GM19240 (cell line): ENCODE data around the gene UBE2O.

ENCODE experiments used
- DNase-seq: peaks from one replicate; pipeline ENCODE4 v3.0.0; 2011; ENCODE audit warnings: low spot score; ENCODE audit not compliant: insufficient read length

Gene UBE2O

DNA sequence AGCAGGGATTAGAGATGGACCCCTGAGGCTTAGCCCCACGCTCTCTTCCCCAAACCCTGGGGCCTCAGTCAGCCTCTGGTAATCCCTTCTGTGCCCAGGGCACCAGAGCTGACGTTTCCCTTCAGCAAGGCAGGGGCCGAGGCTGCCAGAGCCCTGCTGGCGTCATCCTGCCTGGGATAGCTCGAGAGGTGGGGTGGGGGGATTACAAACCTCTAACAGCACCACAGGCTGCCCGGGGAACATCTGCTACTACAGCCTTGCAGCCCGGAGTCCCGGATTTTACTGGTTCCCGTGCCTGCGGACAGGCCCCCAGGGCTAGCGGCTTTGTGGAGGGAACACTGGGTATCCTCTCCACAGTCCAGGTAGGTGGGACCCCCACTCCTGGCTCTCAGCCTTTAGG is 14.4 kb upstream of the UBE2O start, which contains the start of gene AANAT:
AANAT (plus strand) TSS at position 238 of the 400 bp plus-strand sequence. CDS start 1,144 bp downstream, outside the sequence.
- no peak for DNase-seq

DNA sequence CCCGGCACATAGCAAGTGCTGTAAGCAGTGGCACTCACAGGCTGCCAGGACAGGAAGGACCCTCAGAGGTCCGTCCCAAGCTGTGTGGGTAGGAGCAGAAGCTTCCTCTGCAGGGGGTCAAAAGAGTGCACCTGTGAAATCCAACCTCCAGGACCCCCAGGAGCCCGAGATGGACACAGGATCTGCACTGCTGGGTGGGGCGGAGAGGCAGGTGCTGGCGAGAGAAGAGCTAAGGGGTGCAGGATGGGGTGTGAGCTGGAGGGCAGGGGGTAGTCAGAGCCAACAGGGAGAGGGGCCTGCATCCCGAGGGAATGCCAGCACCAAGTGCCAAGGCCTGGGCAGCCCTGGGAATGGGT is 13.8 kb upstream of the UBE2O start:
- no peak for DNase-seq

DNA sequence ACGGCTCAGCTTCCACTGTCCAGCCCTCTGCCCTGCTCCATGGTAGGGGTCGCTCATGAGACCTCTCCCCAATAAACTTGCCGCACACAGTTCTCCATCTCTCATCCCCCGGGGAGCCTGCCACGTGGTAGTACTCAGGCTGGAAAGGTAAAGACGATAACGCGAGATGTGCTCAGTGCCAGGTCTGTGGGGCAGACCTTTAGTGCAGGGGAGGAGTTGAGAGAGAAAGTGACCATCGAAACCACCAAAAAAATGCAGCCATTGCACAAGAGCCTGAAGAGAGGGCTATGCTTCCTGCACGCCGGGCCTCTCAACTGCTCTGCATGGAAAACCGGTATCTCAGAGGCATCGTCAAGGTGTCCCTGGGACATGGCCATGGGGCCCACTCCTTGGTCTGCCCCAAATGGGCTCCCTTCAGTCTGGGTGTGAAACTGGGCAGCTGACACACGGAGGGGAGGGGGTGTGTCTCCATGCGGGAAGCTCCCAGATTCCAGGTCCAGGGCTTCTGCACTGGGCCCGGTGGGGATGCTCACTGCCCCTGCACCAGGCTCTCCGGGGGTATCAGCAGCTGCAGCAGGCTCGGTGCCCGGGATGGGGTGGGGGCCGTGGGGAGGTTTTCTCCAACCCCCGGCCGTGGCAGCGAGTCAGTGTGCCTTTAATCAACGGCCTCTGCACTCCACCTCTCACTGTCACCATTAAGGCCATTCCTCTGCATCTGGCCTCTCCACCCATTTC is 9.8 kb upstream of the UBE2O start:
- no peak for DNase-seq

DNA sequence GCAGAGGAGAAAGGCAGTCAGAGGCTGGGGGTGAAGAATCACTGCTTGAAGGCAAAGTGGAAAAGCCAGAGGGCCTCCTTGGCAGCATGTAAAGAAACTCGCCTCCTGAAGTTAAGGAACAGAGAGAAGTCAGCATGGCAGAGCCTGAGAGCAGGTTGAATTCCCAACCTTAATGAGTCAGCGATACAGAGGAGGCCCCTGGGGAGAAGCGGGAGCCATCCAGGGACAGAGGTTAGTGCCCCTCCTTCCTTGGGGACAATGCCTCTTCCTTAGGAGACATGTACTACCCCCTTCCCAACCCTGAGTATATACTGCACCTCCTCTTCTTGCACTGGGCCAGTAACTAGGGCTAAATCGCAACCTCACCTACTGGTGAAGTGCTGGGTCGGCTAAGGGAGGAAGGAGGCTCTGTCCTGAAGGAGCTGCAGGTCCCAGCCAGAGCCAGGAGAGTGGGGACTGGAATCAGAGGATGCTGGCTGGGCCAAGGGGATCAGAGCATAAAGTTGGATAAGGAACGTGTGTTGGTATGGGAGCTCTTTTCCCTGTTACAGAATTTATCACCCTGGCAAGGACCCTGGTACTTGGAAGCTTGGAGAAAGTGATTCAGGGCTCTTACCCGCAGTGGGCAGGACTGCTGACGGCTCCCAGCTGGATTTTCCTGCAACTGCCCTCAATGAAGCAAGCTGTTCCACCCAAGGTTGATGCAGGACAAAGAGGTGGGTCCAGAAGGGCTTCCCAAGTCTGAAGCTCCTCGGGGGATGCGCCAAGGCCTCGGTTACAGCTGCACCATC is 9.0 kb upstream of the UBE2O start:
- no peak for DNase-seq

DNA sequence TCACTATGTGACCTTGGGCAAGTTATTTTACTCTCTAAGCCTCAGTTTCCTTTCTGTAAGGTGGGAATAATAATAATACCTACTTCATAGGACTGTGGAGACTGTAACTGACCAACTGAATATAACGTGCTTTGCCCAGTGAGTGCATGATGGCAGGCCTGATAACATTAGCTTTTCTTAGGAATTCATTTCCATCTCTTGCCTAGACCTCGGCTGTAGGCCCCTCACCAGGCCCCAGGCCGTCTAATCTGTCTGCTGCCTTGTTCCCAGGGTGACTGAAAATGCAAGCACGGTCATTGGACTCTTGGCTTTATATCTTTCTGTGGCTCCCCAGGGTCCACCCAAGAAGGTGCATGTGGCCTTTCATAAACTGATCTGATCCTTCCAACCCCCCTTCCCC is 6.7 kb upstream of the UBE2O start:
- DNase-seq, result no peak

DNA sequence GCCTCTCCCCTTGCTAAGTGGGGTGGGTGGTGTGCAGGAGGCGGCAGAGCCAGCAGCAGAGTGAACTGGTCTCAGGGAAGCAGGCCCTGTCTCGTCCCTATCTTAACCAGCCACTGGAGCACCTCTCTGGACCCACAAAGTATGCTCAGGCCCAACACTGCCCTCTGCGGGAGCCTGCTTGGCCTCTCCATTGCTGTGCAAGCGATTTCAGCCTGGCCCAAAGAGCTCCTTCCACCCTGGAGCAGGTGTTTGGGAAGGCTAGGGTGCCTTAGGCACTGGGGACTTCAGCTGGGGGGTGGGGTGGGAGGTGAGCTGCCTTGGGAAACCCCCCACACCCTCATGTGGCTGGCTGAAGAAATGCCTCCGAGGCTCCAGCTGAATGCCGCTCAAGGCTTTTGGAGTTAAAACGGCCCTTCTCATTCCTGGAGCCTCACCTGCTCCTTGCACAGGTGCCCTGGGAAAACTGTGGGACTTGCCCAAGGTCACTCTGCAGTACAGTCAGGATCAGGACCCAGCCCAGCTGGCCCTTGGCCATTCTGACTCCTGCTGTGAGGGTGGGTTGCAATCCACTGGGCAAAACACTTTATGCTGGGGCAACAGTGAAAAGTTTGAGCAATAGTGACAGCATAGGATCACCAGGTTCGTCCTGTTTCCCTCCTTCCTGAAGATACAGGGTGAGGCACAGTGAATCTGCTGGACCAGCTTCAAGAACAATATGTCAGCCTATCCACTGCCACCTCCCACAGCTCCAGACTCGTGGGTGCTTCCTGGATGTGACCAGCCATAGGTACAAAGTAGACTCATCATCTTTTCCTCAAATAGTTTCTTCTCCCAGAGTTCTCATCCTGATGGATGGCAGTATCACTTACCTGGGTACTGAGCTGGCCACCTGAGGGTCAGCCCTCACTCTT is 5.9 kb upstream of the UBE2O start:
- DNase-seq, result no peak

DNA sequence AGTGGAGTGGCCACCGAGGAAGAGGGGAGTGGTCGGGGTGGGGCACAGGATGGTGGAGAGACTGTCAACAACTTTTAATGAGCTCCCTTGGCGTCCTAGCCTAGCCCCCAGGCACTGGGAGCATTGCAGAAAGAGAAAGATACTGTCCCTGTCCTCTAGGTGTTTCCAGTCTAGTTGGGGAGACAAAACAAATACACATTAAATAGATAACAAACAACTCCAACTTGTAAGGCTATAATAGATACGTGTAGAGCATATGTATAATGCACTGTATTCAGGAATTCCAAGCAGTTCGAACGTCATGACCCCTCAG is 435 bp upstream of the UBE2O start:
- no peak for DNase-seq

DNA sequence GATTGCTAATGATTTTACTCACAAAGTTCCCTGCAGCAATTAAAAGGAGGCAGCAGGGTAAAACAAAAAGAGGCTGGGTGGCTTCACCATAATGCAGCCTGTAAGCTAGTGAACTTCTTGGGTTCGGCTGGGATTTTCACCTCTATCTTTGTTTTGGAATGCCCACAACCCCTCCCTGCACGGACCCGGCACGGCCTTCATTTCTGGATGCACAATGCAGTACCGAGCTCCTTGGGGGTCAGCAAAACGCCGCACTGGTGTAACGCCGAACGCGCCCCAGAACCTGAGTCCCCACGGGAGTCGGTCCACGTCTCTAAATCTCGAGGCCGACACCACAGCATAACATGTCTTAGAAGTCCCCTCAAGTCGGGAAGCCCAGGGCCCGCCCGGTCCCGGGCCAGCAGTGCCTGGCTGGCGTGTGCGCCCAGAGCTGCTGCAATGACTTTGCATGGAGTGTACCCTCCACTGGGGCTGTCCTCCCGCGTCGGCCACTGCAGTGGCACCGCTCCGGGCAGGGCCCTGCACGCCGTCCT is 759 bp downstream of the UBE2O start:
- no peak for DNase-seq

DNA sequence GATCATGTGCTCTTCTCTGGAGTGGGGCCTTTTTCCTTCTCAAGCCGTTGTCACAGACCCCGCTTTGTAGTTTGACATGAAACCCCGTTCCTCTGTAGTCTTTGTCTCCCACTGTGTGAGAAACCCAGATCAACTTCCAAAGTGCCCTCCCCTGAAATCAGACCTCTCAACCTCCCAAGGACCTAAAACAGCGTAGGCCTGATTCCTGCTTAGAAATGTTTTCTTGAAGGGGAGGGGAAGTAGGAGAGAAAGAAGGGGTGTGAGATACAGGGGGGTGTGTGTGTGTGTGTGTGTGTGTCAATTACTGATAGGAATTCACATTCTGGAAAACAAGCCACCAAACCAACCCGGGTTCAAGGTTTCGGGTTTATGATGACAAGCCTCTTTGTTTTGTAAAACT is 1.4 kb downstream of the UBE2O start:
- no peak for DNase-seq

DNA sequence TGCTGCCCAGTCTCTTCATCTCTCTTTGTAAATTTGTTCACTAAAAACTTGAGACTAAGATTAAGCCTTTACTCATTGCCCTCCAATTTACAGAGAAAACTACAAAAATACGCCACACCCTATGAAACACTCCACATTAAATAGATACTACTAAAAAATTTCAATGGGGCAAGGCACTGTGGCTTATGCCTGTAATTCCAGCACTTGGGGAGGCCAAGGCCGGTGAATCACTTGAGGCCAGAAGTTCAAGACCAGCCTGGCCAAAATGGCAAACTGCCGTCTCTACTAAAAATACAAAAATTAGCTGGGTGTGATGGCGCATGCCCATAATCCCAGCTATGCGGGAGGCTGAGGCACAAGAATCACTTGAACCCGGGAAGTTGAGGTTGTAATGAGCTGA is 3.8 kb downstream of the UBE2O start:
- no peak for DNase-seq

DNA sequence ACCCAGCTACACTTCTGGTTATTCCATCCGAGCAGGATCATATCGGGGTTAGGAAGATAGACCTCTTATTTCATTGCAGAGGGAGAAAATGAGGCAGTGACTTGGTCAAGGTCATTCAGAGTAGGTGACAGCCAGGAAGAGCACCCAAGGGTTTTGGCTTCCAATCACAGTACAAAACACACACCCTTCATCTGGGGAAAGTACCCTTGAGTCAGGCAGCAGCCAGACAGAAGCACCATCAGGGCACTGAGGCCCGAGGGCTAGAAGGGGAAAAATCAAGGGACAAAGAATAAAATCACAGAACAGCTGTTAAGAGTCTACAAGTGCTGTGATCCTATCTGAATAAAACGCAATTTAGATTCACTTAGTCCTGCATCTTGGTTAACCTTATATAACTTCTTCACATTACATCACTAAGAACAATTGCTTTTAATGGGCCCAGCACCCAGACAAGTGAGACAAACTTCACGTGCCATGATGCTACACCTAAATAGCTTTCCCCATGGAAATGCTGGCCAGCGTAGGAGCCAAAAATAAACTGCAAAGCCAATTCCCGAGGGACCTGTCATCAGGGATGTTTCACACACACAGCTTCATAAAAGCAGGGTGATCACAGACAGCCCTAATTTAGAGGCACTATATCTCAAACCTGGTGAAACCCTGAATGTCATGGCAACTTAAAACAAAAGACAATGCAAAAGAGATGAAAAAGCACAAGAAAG is 4.9 kb downstream of the UBE2O start:
- DNase-seq, result no peak

DNA sequence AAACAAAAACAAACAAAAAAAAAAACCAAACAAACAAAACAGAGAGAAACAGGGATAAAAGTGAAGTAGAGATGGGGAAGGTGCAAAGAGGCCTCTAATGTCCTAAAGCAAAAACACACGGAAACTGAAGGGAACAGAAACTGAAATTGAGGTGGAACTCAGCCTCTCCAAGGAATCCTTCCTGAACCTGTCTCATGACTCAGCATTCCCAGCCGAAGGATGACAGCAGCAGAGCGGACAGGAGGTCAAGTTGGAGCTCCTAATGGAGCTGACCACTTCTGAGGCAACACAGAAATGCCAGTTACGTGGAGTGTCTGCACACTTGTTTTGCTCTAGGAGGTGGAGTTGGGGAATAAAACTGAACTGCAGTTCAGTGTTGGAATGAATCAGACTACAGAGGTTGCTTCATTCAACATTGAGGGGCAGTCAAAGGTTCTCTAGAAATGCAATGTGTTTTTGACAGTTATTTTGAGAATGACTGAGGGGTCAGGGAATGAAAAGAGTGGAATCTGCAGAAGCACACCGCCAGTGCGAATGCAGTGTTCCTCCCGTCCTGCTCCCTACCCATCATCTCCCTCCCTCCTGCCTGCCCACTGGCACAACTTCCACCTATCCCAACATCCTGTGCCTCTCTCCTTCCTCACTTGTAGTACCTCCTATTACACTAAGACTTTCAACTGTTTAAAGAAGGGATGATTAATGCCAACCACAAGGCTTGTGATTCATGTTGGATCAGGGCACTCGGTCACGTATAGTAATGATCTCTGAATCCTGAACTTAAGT is 6.3 kb downstream of the UBE2O start:
- no peak for DNase-seq

DNA sequence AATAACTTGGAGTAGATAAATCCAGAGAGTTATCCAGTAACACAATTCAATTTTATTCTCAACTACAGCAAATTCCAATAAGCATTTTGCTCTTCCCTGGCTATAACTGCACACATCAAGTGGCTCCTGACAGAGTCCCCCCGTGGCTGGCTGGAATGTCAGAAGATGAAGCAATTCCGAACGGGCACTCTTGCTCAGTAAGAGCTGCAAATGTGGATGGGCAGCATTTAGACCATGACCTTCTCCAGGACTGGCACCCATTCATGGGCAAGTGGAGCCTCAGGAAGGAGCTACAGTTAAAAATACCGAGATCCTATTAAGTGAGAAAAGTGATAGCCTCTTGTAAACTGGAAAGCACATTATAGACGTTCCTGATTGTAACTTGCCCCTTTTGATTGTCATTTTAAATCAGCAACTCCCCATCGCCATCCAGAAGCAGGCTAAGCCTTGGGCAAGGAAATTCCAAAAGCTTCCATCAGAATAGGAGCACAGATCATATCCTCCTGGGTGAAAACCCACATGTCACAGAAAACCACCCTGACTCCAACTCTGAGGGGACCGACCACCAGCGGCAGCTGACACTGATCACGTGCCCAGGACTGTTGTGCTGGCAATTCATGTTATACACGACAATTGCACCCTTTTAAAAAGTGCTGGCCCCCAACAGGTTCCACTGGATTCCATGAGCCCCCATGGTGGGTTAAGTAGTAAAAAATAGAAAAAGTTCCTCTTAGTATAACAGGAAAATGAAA is 7.1 kb downstream of the UBE2O start:
- no peak for DNase-seq

DNA sequence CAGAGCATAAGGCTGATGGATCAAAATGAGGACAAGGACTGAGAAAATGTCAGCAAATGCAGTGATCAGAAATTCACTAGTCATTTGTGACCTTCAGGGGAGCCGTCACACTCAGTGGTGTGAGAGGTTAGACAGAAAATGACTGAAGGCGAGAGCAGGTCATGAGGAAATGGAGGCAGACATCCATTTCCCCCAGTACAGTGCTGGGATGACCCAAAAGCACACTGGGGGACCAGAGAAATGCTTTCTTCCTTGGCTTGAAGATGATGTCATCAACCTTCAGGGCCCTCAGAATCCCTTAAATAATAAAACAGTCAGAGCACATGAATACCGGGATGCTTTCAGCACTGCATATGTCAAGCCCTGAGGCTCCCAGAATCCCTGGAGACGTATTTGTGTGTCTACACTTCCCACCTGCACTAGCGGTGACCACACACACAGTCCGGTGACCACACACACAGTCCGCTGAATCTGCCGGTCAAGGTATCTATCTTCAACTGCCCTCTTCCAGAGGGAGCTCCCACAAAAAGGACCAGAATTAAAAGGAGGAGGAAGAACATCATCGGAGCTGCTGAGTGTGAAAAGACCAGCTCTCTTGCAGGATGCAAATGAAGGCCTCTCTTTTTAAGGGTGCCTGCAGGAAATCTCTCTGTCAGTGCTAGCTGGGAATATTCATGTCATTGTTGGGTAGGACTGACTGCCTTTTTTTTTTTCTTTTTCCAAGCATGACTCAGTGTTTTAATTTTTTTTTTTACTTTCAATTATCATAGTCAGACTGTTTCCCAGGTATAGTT is 8.2 kb downstream of the UBE2O start:
- DNase-seq, result no peak

DNA sequence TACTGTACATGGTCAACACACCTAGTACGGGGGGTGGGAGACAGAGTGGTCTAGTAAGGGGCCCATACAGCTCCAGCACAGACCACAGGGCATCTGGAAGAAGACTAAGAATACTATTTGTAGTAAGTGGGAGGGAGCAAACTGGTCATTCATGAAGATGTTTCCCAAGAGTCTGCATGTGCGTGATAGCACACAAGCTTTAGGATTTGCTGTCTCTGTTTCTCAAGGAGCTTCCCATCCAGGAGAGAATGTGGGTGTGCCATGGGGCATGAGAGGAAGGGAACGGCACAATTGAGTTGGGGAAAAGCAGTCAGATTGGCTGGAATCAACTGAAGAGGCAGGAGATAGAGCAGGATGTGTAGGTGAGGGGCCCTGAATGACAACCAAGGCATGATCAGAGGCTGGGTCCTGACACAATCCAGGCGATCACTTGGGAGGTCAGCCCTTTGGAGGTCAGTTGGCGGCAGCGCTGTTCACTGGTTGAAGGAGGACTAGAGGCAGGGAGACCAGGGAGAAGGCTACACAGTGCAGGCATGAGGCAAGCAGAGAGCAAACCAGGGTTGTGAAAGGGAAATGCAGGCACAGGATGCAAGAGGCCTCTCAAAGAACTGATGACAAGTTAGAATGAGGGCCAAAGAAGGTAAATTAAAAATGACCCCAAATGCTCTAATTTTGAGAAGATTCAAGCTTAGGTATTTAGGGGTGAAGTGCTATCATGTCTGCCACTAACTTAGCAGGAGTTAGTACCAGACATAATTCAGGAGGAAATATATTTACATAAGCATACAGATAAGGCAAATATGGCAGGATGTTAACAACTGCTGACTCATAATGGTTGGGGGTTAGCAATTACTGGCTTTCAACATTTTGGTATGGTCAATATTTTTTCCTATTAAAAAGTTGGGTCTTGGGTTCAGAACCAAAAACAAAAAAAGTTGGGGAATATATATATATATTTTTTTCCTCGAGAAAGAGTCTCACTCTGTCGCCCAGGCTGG is 10.3 kb downstream of the UBE2O start:
- no peak for DNase-seq

DNA sequence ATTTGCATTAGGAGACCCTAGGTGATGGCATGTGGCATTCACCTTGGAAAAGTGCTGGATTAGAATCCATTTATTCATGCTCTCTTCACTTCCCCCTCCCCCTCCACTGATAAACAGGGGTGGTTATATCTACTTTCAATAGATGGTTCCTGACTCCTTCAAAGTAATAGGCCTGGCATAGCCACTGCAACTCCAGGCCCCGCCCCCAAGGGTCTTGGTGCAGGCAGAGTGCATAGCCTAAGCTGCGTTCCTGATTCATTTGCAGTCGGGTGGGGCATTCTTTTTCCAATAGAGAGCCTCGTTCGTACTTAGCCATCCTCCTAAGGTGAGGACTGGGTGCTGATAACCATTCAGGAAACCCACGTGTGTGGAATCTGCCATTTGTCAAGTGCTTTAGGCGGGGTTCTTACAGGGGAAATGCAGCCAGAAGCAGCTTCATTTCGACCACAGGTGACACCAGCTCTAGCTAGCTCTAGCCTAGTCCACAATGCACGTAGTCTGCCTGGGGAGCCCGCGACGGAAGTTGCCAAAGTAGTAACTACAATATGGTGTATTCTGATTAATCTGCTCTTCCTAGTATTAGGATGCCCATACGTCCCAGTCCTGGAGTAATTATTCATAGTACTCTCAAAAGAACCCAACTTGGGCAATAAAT is 11.1 kb downstream of the UBE2O start:
- no peak for DNase-seq

DNA sequence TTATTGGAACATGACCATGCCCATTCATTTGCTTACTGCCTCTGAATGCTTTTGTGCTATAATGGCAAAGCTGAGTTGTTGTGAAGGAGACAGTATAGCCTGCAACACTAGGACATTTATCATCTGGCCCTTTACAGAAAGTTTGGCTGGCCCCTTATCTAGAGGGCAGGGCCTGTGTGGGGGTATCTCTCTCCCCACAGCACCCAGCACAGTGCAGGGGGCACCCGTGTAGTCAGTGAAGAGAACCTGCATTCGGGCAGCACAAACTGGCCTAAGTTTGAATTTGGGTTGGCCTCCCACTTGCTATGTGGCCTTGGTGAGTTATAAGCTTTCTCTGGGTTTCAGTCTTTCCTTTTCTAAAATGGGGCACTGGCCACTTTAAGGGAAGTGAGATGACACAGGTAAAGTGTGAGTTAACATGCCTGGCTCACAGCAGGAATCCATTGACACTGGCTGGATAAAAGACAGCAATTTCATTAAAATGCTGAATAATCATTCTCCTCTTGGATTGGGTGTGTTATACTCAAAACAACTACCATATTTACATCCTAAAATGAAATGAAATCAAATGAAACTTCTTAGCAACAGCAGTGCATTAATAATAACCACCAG is 12.1 kb downstream of the UBE2O start:
- no peak for DNase-seq
